Heart right ventricle (tissue), 16 donors: ENCODE measurements around the gene PHC2. TPM values are rescaled to one million over a fixed set of nuclear protein-coding genes. Genes with fewer than 3 reads are reported as not detected.

Source experiments
- ATAC-seq, 8 donors: fragments of 200-7000 bp; cut with Tn5 transposase; one replicate each; pipeline ENCODE4 v1.9.1; 2020; ENCODE audit warnings: mild to moderate bottlenecking in 8 of 8, moderate library complexity in 8 of 8, moderate number of reproducible peaks in 1 of 8
- DNase-seq, 2 donors: peaks; one replicate each; pipeline ENCODE4 v3.0.0-alpha.2; 2020
- H3K27ac ChIP-seq, 10 donors: fragments of 200-600 bp; sonication (generic) in 2 of 10; one replicate each; pipeline versions ENCODE4 v1.5.0 to v1.8.0; 2020 to 2022; ENCODE audit warnings: mild to moderate bottlenecking in 3 of 10
- H3K27me3 ChIP-seq, 7 donors: fragments of 200-600 bp; one replicate each; pipeline ENCODE4 v1.8.0; 2021 to 2022; ENCODE audit warnings: mild to moderate bottlenecking in 2 of 7
- H3K36me3 ChIP-seq, 9 donors: fragments of 200-600 bp; sonication (generic) in 1 of 9; one replicate each; pipeline versions ENCODE4 v1.5.0 to v1.8.0; 2020 to 2022; ENCODE audit warnings: mild to moderate bottlenecking in 2 of 9
- H3K4me1 ChIP-seq, 9 donors: fragments of 200-600 bp; sonication (generic) in 1 of 9; one replicate each; pipeline versions ENCODE4 v1.5.0 to v1.8.0; 2020 to 2022; ENCODE audit warnings: mild to moderate bottlenecking in 4 of 9
- H3K4me3 ChIP-seq, 10 donors: fragments of 200-600 bp; sonication (generic) in 2 of 10; one replicate each; pipeline versions ENCODE4 v1.5.0 to v1.8.0; 2020 to 2022; ENCODE audit warnings: mild to moderate bottlenecking in 7 of 10, moderate library complexity in 2 of 10
- H3K9me3 ChIP-seq, 11 donors: fragments of 200-600 bp in 10 of 11; sonication (generic) in 2 of 11; one replicate each; pipeline versions ENCODE4 v1.5.0 to v1.8.0; 2013 to 2022; ENCODE audit warnings: mild to moderate bottlenecking in 2 of 11, control low read depth in 1 of 11, moderate library complexity in 1 of 11
- CTCF ChIP-seq, 9 donors: fragments of 200-600 bp; sonication (generic) in 2 of 9; IDR thresholded peaks; one replicate each; pipeline versions ENCODE4 v1.5.0 to v1.8.0; 2021 to 2022; ENCODE audit warnings: antibody characterized with exemption in 9 of 9, mild to moderate bottlenecking in 5 of 9, moderate library complexity in 1 of 9
- WGBS, 2 donors: extraction: QIAGEN DNeasy Blood & Tissue Kit; methylation state at CpG; one replicate each; pipeline ENCODE4 v1.1.7; 2013; ENCODE audit warnings: inconsistent platforms in 1 of 2; 5-methylcytosine and 5-hydroxymethylcytosine counted together
- intact Hi-C, 10 donors: fragments of 100-400 bp; cut with DNase I; formaldehyde crosslinking; loops; one replicate each; pipeline versions ENCODE4 v1.11.1 to v1.14.2; 2022
- polyA plus RNA-seq, 2 donors: library from polyadenylated mRNA; stranded (reverse); fragments of 200-250 nt; gene quantifications; one replicate each; pipeline ENCODE4 v1.2.3, GENCODE V29; 2013
- total RNA-seq, 10 donors: library from RNA; stranded (reverse); fragmentation: NEBNext Ultra II Directional in 3 of 10; extraction: Animal tissue kit (Norgen Biotek cat#: 25700) in 3 of 10; gene quantifications; one replicate each; pipeline versions ENCODE4 v1.2.1 to v1.2.4, GENCODE V29; 2021 to 2023
- donor health status: Arrhythmogenic right ventricular cardiomyopathy.
- donor health status: ischemic (EF 13 %, LVEDD 7.1; RV severe dilation, severe dysfunction).
- donor health status: healthy with polysubstance abuse.
- donor health status: DM: no; HTN: yes; CAD: no.
- donor health status: DM: no; HTN: no; CAD: no.
- donor health status: ischemic (EF 25% LVEDD 6.9; RV normal size, moderate dysfunction).
- donor health status: ischemic (EF 25% LVEDD 5.7; RV mildly dilated, moderate dysfunction).
- donor health status: healthy.
- donor health status: DM: yes; HTN: yes; CAD: no.
- donor health status: Ischemic cardiomyopathy.
- donor health status: ischemic (EF 35%, LVEDD 5.7; RV mildly dilated, moderate dysfunction).
- donor health status: nonischemic (EF 11% LVEDD 7.7; RV severe dilation, severe dysfunction).
- donor health status: DM: yes; HTN: yes; CAD: no.
- donor health status: PGD.
- donor health status: ischemic (EF 29% LVEDD 5.4; RV normal size, mild dysfunction).
- donor health status: nonischemic (EF 23%, LVEDD 6.1; RV moderate dilation, normal function).

PHC2 gene
- total and polyA plus RNA-seq, 12 donors: 81.2 to 136 (median 99.3) TPM

GRCh38 chr1:33438364-33439160 is 7.7 kb upstream of the PHC2 start:
- Histone ChIP-seq H3K9me3 (no peaks in the 10 kb centered on the region), H3K27ac (no peak overlapping the region), H3K4me1 (peaks cover 0 to 49% (median 23%) of the 10 kb centered on the region in 9 donors), H3K4me3 (no peak overlapping the region), H3K36me3 (no peaks in the 10 kb centered on the region), H3K27me3 (no peaks in the 10 kb centered on the region)
- 83 to 90% methylated on average over 6 of the region's 6 CpGs for WGBS, 2 donors
- ATAC-seq (no peak), DNase-seq (no peak)
- TF ChIP-seq CTCF (IDR thresholded peaks at IDR 0.05): no peak
- intact Hi-C loops: loop anchor here in 4 of 10 donors (10.0 kb wide), 3 partner anchors 54 to 344 kb away; no protein-coding TSS in a partner anchor

- H3K9me3 ChIP-seq: no peaks in the 10 kb centered on the region
- no peaks in the 10 kb centered on the region for H3K27me3 ChIP-seq
- TF ChIP-seq CTCF (IDR thresholded peaks at IDR 0.05): no peak
- H3K4me1 ChIP-seq: peaks cover 0 to 58% (median 17%) of the 10 kb centered on the region in 9 donors
- peak overlapping the region in 3 of 10 donors; percentile 32 to 69 (median 57) for H3K27ac ChIP-seq
- no peak overlapping the region for H3K4me3 ChIP-seq
- no peak for DNase-seq
- no peaks in the 10 kb centered on the region for H3K36me3 ChIP-seq
- intact Hi-C loops: loop anchor here in 4 of 10 donors (10.0 kb wide), 3 partner anchors 52 to 342 kb away; no protein-coding TSS in a partner anchor
- WGBS, 2 donors: 73 to 79% methylated on average over 4 of the region's 4 CpGs
- ATAC-seq: peak in 2 of 8 donors; percentile 54 to 59
Measured at GRCh38 chr1:33436557-33437285, 5.8 kb upstream of the PHC2 start.

GRCh38 chr1:33435096-33435820 is 4.4 kb upstream of the PHC2 start:
- Histone ChIP-seq H3K4me3 (no peak overlapping the region), H3K36me3 (no peaks in the 10 kb centered on the region), H3K4me1 (peaks cover 0 to 59% (median 20%) of the 10 kb centered on the region in 9 donors), H3K27me3 (no peaks in the 10 kb centered on the region), H3K27ac (peak overlapping the region in 8 of 10 donors; percentile 7 to 69 (median 43)), H3K9me3 (no peaks in the 10 kb centered on the region)
- TF ChIP-seq CTCF (IDR thresholded peaks at IDR 0.05): no peak
- WGBS, 2 donors: 59 to 66% methylated on average over 4 of the region's 4 CpGs
- peak in 3 of 8 donors; percentile 31 to 34 (median 33) for ATAC-seq
- no peak for DNase-seq
- intact Hi-C loops: loop anchor here in 4 of 10 donors (10.0 kb wide), 3 partner anchors 50 to 340 kb away; no protein-coding TSS in a partner anchor

GRCh38 chr1:33434363-33434750 is 3.5 kb upstream of the PHC2 start:
- DNase-seq: no peak
- H3K27ac ChIP-seq: peak overlapping the region in 7 of 10 donors; percentile 25 to 69 (median 46)
- no peaks in the 10 kb centered on the region for H3K36me3 ChIP-seq
- peaks cover 0 to 67% (median 25%) of the 10 kb centered on the region in 9 donors for H3K4me1 ChIP-seq
- intact Hi-C loops: loop anchor here in 4 of 10 donors (10.0 kb wide), 3 partner anchors 50 to 340 kb away; no protein-coding TSS in a partner anchor
- WGBS, 2 donors: 94 to 100% methylated on average over 1 of the region's 1 CpG
- H3K4me3 ChIP-seq: no peak overlapping the region
- no peak for ATAC-seq
- no peaks in the 10 kb centered on the region for H3K27me3 ChIP-seq
- no peak for TF ChIP-seq CTCF (IDR thresholded peaks at IDR 0.05)
- no peaks in the 10 kb centered on the region for H3K9me3 ChIP-seq
